Astrocyte (in vitro differentiated cells and primary cell): ENCODE data around the gene PEMT.

Experiments
- CTCF ChIP-seq: IDR thresholded peaks from 2 replicates; pipeline ENCODE4 v1.5.1; 2011; ENCODE audit warnings: low read depth, mild to moderate bottlenecking, inconsistent platforms, low read length, moderate library complexity; ENCODE audit not compliant: insufficient read depth
- EZH2 ChIP-seq: IDR thresholded peaks from 2 replicates; pipeline ENCODE4 v1.6.1; 2012; ENCODE audit warnings: mild to moderate bottlenecking, low read length, inconsistent platforms; ENCODE audit not compliant: insufficient read depth

- TF ChIP-seq CTCF (no peak), EZH2 (no peak)
Observed at GRCh38 chr17:17560975-17561374, 30.5 kb downstream of the PEMT start.
